ENCODE data around the gene SGPL1.

SGPL1 gene

DNA sequence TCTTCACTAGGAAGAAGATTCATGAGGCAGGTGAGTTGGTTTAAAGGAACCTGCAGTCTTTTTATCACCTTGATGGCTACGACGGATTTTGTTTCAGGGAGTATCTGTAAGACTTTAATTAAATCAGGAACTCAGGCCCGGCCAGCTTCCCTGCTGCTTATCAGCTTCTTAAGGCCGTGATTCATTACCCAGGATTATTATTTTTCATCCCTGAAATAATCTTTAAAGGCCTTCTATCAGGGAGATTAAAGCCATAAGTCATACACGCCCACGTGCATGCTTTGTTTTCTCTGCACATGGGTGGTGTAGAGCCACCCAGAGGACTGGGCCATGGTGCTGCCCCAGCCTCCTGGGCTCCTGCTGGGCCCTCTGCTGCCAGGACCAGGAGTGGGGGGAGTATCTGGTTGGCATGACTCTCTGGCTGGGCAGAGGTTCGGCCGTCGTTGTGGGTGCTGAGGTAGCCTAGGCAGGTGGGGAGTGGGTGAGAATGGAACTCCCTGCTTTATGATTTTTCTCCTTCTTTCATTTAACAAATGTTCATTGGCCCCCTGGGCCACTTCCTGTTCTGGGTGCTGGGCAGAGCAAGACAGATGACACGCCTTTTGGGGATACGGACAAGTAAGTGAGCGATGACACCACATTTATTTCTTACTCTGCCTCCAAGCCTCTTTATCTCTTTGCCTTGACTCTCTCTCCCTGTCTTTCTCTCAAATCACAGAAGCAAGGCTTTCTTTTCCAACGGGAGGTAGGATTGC lies 111.6 kb downstream of the SGPL1 start:
- no peak for DNase-seq

GRCh38 chr10:70928140-70928539 lies 112.4 kb downstream of the SGPL1 start:
- DNase-seq = no peak

DNA sequence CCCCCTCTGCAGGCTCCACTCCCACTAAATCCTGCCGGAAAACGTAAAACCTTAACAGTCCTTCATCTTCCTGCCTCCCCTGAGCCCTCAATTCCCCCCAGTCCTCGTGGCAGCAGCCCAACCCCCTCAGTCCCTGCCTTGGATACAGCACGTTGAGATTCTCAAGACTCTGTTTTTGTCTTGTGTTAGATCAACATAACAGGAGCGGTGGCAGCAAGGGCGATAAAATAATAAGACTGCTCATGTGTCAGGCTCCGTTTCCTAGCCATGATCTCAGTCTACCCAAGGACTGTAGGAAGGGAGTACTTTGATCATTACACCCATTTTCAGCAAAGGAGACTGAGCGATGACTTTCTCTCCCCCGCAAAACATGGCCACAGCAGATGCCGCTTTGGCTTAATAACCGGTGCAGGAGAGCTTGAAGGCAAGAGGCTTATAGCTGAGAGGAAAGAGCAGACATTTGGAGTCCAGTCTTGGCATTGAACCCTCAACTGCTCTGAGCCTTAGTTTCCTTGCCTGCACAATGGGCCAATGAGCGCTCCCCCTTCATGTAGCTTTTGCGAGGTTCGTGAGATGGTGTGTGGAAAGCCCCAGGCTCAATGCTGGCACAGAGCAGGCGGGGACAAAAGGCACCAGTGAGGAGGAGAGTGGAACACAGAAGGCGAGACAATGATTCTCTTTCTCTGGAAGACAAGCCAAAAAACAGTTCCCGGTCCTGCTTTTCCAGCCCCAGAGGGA lies 114.7 kb downstream of the SGPL1 start:
- no peak for DNase-seq
